ENCODE data around the gene ZNF808.
"Not testable (repeated sequence)": the region's sequence is repeated elsewhere in the genome, so short reads cannot be mapped to it uniquely, and the experiment has no call there.

DNA sequence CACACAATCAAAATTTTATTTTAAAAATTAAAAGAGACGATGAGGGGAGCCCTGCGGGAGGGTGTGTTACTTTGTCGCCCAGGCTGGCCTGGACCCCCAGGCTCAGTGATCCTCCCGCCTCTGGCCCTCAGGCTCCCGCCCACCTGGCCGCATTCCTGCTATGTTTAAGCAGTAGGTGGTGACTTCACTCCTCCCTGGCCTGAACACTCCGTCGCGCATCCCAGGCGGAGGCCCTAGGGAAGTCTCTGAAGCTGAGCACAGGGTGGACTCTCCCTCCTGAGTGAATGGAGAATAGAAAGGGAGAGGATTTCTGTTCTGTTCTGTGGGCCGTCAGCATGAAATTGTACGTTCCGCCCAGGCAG lies 42.2 kb downstream of the ZNF808 start:
- not testable (repeated sequence) for TF ChIP-seq POLR2A (IDR thresholded peaks at IDR 0.05; ENCODE audit: low read length); GATA1 (IDR thresholded peaks at IDR 0.05; ENCODE audit: low read depth, low read length)
